HG02678 (cell line): ENCODE results near the gene HSPA5.
A peak's percentile ranks its signal among the peaks of the same experiment; 100 is the strongest.
"Not testable (repeated sequence)": the region's sequence is repeated elsewhere in the genome, so short reads cannot be mapped to it uniquely, and the experiment has no call there.

Source experiments
- ATAC-seq: cut with Tn5 transposase; IDR thresholded peaks from one replicate; pipeline ENCODE4 v1.9.1; 2021; ENCODE audit warnings: mild to moderate bottlenecking, moderate library complexity; ENCODE audit not compliant: unreplicated experiment

Gene HSPA5

GRCh38 chr9:125194466-125194865 lies 46.7 kb downstream of the HSPA5 start:
- not testable (repeated sequence) for ATAC-seq

DNA sequence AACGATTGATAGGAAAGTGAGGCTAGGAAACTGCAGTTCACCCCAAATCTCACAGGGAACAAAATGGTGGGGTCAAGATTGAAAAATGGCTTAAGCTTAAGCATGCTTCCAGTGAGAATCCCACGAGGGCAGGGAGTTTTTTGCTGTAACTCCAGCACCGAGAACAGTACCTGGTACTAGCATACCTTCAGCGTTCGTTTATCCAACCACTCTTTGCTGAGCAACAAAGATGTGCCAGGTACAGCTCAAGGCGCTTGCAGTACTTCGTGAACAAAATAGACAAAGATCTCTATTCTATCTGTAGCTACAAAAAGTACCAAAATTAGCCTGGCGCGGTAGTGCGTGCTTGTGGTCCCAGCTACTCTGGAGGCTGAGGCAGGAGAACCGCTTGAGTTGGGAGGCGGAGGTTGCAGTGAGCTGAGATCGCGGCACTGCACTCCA lies 50.8 kb downstream of the HSPA5 start:
- ATAC-seq = no peak

- peak; percentile 96 for ATAC-seq
Observed at GRCh38 chr9:125189361-125190289, 51.5 kb downstream of the HSPA5 start, which contains the start of gene PPP6C. PPP6C (minus strand) TSS chr9:125189803; CDS start chr9:125189718, 85 bp downstream.

GRCh38 chr9:125189011-125189360 lies 52.2 kb downstream of the HSPA5 start:
- peak; percentile 7 for ATAC-seq
